HepG2 (cell line): ENCODE measurements around the gene SOX12. TPM values are rescaled to one million over a fixed set of nuclear protein-coding genes. Genes with fewer than 3 reads are reported as not detected.
A peak's percentile ranks its signal among the peaks of the same experiment; 100 is the strongest.

Source experiments
- KAT7 ChIP-seq: IDR thresholded peaks from 2 replicates; pipeline ENCODE4 v1.6.1; 2018; ENCODE audit warnings: borderline replicate concordance, missing compliant biosample characterization
- LRRFIP1 ChIP-seq: sonication (generic); formaldehyde crosslinking; conservative IDR thresholded peaks from 2 replicates; pipeline ENCODE4 v1.4.0; 2020; ENCODE audit warnings: missing genetic modification reagents
- TFE3 ChIP-seq: IDR thresholded peaks from 2 replicates; pipeline ENCODE4 v1.6.1; 2016
- ZHX2 ChIP-seq, 2 experiments: sonication (generic) in 1 of 2; formaldehyde crosslinking in 1 of 2; IDR thresholded peaks; 2 replicates each; pipeline versions ENCODE4 v1.6.1 to v1.9.0; 2014 to 2022; ENCODE audit warnings: antibody characterized with exemption in 1 of 2, borderline replicate concordance in 1 of 2, inconsistent platforms in 1 of 2, low read depth in 1 of 2, missing genetic modification reagents in 1 of 2
- ZNF121 ChIP-seq: sonication (generic); formaldehyde crosslinking; IDR thresholded peaks from 2 replicates; pipeline ENCODE4 v1.5.0; 2020; ENCODE audit warnings: mild to moderate bottlenecking, missing genetic modification reagents
- ZNF367 ChIP-seq: sonication (generic); formaldehyde crosslinking; IDR thresholded peaks from 2 replicates; pipeline ENCODE4 v1.4.0; 2020; ENCODE audit warnings: missing genetic modification reagents, borderline replicate concordance
- ZNF703 ChIP-seq: sonication (generic); formaldehyde crosslinking; IDR thresholded peaks from 2 replicates; pipeline ENCODE4 v1.5.1; 2020; ENCODE audit warnings: missing genetic modification reagents, mild to moderate bottlenecking, moderate library complexity, borderline replicate concordance
- ZNF841 ChIP-seq: sonication (generic); formaldehyde crosslinking; IDR thresholded peaks from 2 replicates; pipeline ENCODE4 v1.8.1; 2023; ENCODE audit warnings: missing genetic modification reagents, borderline replicate concordance
- ZZZ3 ChIP-seq: sonication (generic); formaldehyde crosslinking; IDR thresholded peaks from 2 replicates; pipeline ENCODE4 v1.4.0; 2020; ENCODE audit warnings: missing genetic modification reagents, mild to moderate bottlenecking, borderline replicate concordance
- polyA plus RNA-seq, 8 experiments: library from polyadenylated mRNA; depleted of rRNA in 3 of 8; stranded (reverse) in 7 of 8; unstranded in 1 of 8; fragments of >200 nt; fragmentation: Illumina TruSeq in 4 of 8; extraction: Trizol in 4 of 8; gene quantifications; 2 replicates each; pipeline versions ENCODE4 v1.2.1 to v1.2.3, GENCODE V29; 2011 to 2016; ENCODE audit warnings: low read depth in 4 of 8, missing spikeins in 1 of 8, mixed read lengths in 1 of 8; ENCODE audit not compliant: insufficient read depth in 1 of 8
- total RNA-seq, 5 experiments: library from RNA; depleted of rRNA; stranded (reverse); fragments of >200 nt; fragmentation: Illumina TruSeq; extraction: Trizol; gene quantifications; 2 replicates each; pipeline ENCODE4 v1.2.3, GENCODE V29; 2016; ENCODE audit warnings: low read depth in 1 of 5

The SOX12 gene
- total and polyA plus RNA-seq, 2 of the 13 experiments (the other 11 are each of a cell fraction or from before 2014, with no cell fraction given) = 10.0 to 18.7 TPM

- TF ChIP-seq ZHX2 (IDR thresholded peaks at IDR 0.05; ENCODE audit: low read depth) (no peak), ZHX2 (CRISPR knock-in tag; IDR thresholded peaks at IDR 0.05; ENCODE audit: borderline replicate concordance) (no peak), LRRFIP1 (no peak), ZZZ3 (CRISPR knock-in tag) (0 out of 2 replicates have a peak, but pooled peaks have one; percentile 9), TFE3 (CRISPR knock-in tag) (peak; percentile 65; the same call in 1 of the 2 replicates), ZNF841 (CRISPR knock-in tag) (no peak; the same call in 1 of the 2 replicates), ZNF121 (CRISPR knock-in tag) (no peak), ZNF367 (CRISPR knock-in tag) (no peak), ZNF703 (CRISPR knock-in tag) (no peak), KAT7 (CRISPR knock-in tag) (peak; percentile 92; the same call in 1 of the 2 replicates)
Measured at GRCh38 chr20:297925-298775, 27.2 kb upstream of the SOX12 start (continued).
